Body of pancreas (tissue), 4 donors: Measurements from ENCODE around the gene MTG1. TPM values are rescaled to one million over a fixed set of nuclear protein-coding genes. Genes with fewer than 3 reads are reported as not detected.

Experiments used
- ATAC-seq: fragments of 150-250 bp; one replicate; pipeline ENCODE4 v1.9.1; 2016
- DNase-seq, 4 donors: peaks; one replicate each; pipeline ENCODE4 v3.0.0-alpha.2; 2019
- H3K27ac ChIP-seq, 4 donors: fragments of 200-600 bp; sonication (generic); 1 replicate in 3 of 4; 2 replicates in 1 of 4; pipeline versions ENCODE4 v1.5.1 to v1.6.1; 2016 to 2019; ENCODE audit warnings: mild to moderate bottlenecking in 1 of 4, mixed read lengths in 1 of 4, moderate library complexity in 1 of 4
- H3K27me3 ChIP-seq, 2 donors: fragments of 200-600 bp; sonication (generic); one replicate each; pipeline ENCODE4 v1.6.0; 2016; ENCODE audit warnings: mild to moderate bottlenecking in 1 of 2
- H3K36me3 ChIP-seq, 2 donors: fragments of 200-600 bp; sonication (generic); replicated peaks in 1 of 2; 2 replicates each; pipeline ENCODE4 v1.5.1; 2016; ENCODE audit warnings: low read depth in 2 of 2; ENCODE audit not compliant: insufficient read depth in 1 of 2
- H3K4me1 ChIP-seq: fragments of 200-600 bp; sonication (generic); one replicate; pipeline ENCODE4 v1.6.0; 2016
- H3K4me3 ChIP-seq, 2 donors: fragments of 200-600 bp; sonication (generic); 1 replicate in 1 of 2; 2 replicates in 1 of 2; pipeline ENCODE4 v1.5.1; 2016 to 2019
- H3K9me3 ChIP-seq, 3 donors: fragments of 200-600 bp; sonication (generic); 1 replicate in 2 of 3; 2 replicates in 1 of 3; pipeline ENCODE4 v1.5.1; 2016
- CTCF ChIP-seq, 7 experiments: fragments of 450-650 bp in 4 of 7; fragments of 200-600 bp in 3 of 7; sonication (generic) in 3 of 7; IDR thresholded peaks; one replicate each; pipeline ENCODE4 v1.5.1; 2016 to 2019; ENCODE audit warnings: antibody characterized with exemption in 7 of 7
- POLR2A ChIP-seq, 3 donors: fragments of 450-650 bp; IDR thresholded peaks; one replicate each; pipeline ENCODE4 v1.6.1; 2016; ENCODE audit warnings: antibody characterized with exemption in 3 of 3, mild to moderate bottlenecking in 2 of 3
- WGBS, 2 donors: methylation state at CpG; one replicate each; pipeline ENCODE4 v1.1.5; 2017; 5-methylcytosine and 5-hydroxymethylcytosine counted together
- intact Hi-C: fragments of 100-400 bp; cut with DNase I; formaldehyde crosslinking; loops from one replicate; pipeline ENCODE4 v1.15.1; 2023
- total RNA-seq, 2 donors: library from RNA; depleted of rRNA; stranded (reverse); fragments of >200 nt; gene quantifications; one replicate each; pipeline ENCODE4 v1.1.0, GENCODE V29; 2016

MTG1 gene
- total RNA-seq, 2 donors from 2014 or later: 22.8 to 83.7 TPM

GRCh38 chr10:133401981-133402725, 8.2 kb downstream of the MTG1 start:
- no peaks in the 10 kb centered on the region for H3K9me3 ChIP-seq
- peaks cover 10 to 12% of the 10 kb centered on the region in 2 donors for H3K36me3 ChIP-seq
- no peak overlapping the region for H3K27ac ChIP-seq
- WGBS, 2 donors: 92 to 96% methylated on average over 8 to 20 of the region's 21 CpGs
- DNase-seq (no peak), ATAC-seq (no peak)
- intact Hi-C loops: no loop called here
- TF ChIP-seq CTCF (IDR thresholded peaks at IDR 0.05) (no peak), POLR2A (IDR thresholded peaks at IDR 0.05) (no peak)
- H3K27me3 ChIP-seq: no peaks in the 10 kb centered on the region
- no peaks in the 10 kb centered on the region for H3K4me1 ChIP-seq
- no peak overlapping the region for H3K4me3 ChIP-seq

DNA sequence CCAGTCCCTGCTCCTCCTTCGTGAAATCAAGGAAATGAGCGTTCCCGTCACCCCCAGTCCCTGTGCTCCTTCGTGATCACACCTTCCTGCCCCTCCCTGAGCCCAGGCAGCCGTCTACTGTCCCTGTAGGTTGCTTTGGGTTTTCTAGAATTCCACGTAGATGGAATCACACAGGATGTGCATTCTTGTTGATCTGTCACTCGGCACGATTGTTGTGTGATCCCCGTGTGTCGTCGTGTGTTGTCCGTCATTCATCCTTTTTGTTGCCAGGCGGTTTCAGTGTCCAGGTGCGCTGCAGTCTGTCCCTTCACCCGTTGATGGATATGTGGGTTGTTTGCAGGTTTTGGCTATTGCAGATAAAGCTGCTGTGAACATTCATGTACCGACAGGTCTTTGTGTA, 9.4 kb downstream of the MTG1 start:
- H3K36me3 ChIP-seq: peaks cover 10 to 12% of the 10 kb centered on the region in 2 donors
- intact Hi-C loops: no loop called here
- no peaks in the 10 kb centered on the region for H3K4me1 ChIP-seq
- H3K27ac ChIP-seq: no peak overlapping the region
- WGBS, 2 donors: 83 to 84% methylated on average over 13 to 16 of the region's 16 CpGs
- ATAC-seq (no peak), DNase-seq (no peak)
- H3K27me3 ChIP-seq: no peaks in the 10 kb centered on the region
- H3K9me3 ChIP-seq: no peaks in the 10 kb centered on the region
- TF ChIP-seq CTCF (IDR thresholded peaks at IDR 0.05) (no peak), POLR2A (IDR thresholded peaks at IDR 0.05) (no peak)
- no peak overlapping the region for H3K4me3 ChIP-seq

GRCh38 chr10:133403784-133404183, 9.8 kb downstream of the MTG1 start:
- WGBS, 2 donors: 93 to 94% methylated on average over 5 of the region's 5 CpGs
- DNase-seq (no peak), ATAC-seq (no peak)
- TF ChIP-seq POLR2A (IDR thresholded peaks at IDR 0.05) (no peak), CTCF (IDR thresholded peaks at IDR 0.05) (no peak)
- H3K36me3 ChIP-seq: peaks cover 10 to 12% of the 10 kb centered on the region in 2 donors
- H3K4me3 ChIP-seq: no peak overlapping the region
- intact Hi-C loops: no loop called here
- no peaks in the 10 kb centered on the region for H3K4me1 ChIP-seq
- no peak overlapping the region for H3K27ac ChIP-seq
- no peaks in the 10 kb centered on the region for H3K27me3 ChIP-seq
- no peaks in the 10 kb centered on the region for H3K9me3 ChIP-seq

DNA sequence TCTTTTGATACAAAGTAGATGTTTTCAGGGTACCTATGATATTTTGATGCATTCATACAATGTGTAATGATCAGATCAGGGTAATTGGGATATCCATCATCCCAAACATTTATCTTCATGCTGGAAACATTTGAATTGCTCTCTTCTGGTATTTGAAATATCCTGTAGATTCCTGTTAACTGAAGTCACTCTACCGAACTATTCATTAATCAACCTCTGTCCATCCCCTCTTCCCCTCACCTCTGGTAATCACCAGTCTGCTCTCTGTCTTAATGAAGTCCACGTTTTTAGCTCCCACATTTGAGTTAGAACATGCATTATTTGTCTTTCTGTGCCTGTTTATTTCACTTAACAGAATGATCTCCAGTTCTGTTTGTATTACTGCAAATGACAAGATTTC, 11.3 kb downstream of the MTG1 start:
- ATAC-seq (no peak), DNase-seq (no peak)
- TF ChIP-seq CTCF (IDR thresholded peaks at IDR 0.05) (no peak), POLR2A (IDR thresholded peaks at IDR 0.05) (no peak)
- Histone ChIP-seq H3K4me3 (no peak overlapping the region), H3K4me1 (no peaks in the 10 kb centered on the region), H3K36me3 (peaks cover 5 to 12% of the 10 kb centered on the region in 2 donors), H3K9me3 (no peaks in the 10 kb centered on the region), H3K27me3 (no peaks in the 10 kb centered on the region), H3K27ac (no peak overlapping the region)
- intact Hi-C loops: no loop called here
- 40 to 48% methylated on average over 2 of the region's 2 CpGs for WGBS, 2 donors
